ENCODE results near the gene EMC6. TPM values are rescaled to one million over a fixed set of nuclear protein-coding genes. Genes with fewer than 3 reads are reported as not detected.

The EMC6 gene
- total RNA-seq = 11.4 and 14.6 TPM in 2 replicates

GRCh38 chr17:3668279-3669084 is at the start of gene EMC6, which contains the start of gene TAX1BP3:
TSS of gene EMC6 (plus strand) at chr17:3668812. CDS start at chr17:3669147, 335 bp downstream.
TSS of gene TAX1BP3 (minus strand) at chr17:3668578. CDS start at chr17:3668526, 52 bp downstream.
- peak; percentile 98 for DNase-seq

GRCh38 chr17:3621146-3621720 is 47.4 kb upstream of the EMC6 start:
- no peak for DNase-seq

GRCh38 chr17:3622977-3623594 is 45.5 kb upstream of the EMC6 start:
- DNase-seq = no peak

- DNase-seq = peak; percentile 31
Measured at GRCh38 chr17:3626831-3627768, 41.5 kb upstream of the EMC6 start.

- DNase-seq = no peak
Measured at GRCh38 chr17:3627769-3628167, 40.8 kb upstream of the EMC6 start.

GRCh38 chr17:3630781-3631180 is 37.8 kb upstream of the EMC6 start:
- DNase-seq = no peak

- DNase-seq = no peak
Measured at GRCh38 chr17:3632287-3632686, 36.3 kb upstream of the EMC6 start.

- DNase-seq = peak; percentile 27
Measured at GRCh38 chr17:3635474-3636153, 33.0 kb upstream of the EMC6 start.

GRCh38 chr17:3636154-3636907 is 32.3 kb upstream of the EMC6 start, which contains the start of the genes CTNS and SHPK:
TSS of gene CTNS (plus strand) at chr17:3636760. CDS start at chr17:3640207, 3,447 bp downstream.
TSS of gene SHPK (minus strand) at chr17:3636250. CDS start at chr17:3636219, 31 bp downstream.
- DNase-seq = peak; percentile 97

- peak; percentile 34 for DNase-seq
Measured at GRCh38 chr17:3636908-3637373, 31.7 kb upstream of the EMC6 start.

- no peak for DNase-seq
Measured at GRCh38 chr17:3639981-3640596, 28.5 kb upstream of the EMC6 start.

GRCh38 chr17:3641014-3641413 is 27.6 kb upstream of the EMC6 start:
- DNase-seq = no peak

GRCh38 chr17:3641717-3642486 is 26.7 kb upstream of the EMC6 start:
- DNase-seq = no peak

GRCh38 chr17:3643889-3644349 is 24.7 kb upstream of the EMC6 start:
- DNase-seq = no peak

- DNase-seq = no peak
Measured at GRCh38 chr17:3645310-3645709, 23.3 kb upstream of the EMC6 start.

- DNase-seq = no peak
Measured at GRCh38 chr17:3647251-3647650, 21.4 kb upstream of the EMC6 start.

- peak; percentile 83 for DNase-seq
Measured at GRCh38 chr17:3647769-3648555, 20.6 kb upstream of the EMC6 start.

GRCh38 chr17:3655766-3656165 is 12.8 kb upstream of the EMC6 start:
- DNase-seq = no peak

GRCh38 chr17:3656353-3656752 is 12.3 kb upstream of the EMC6 start:
- DNase-seq = no peak

All from dermis blood vessel endothelial cell (primary cell).